Activated naive CD4-positive, alpha-beta T cell (primary cell): Measurements from ENCODE around the gene ABRACL.
"Not testable (repeated sequence)": the region's sequence is repeated elsewhere in the genome, so short reads cannot be mapped to it uniquely, and the experiment has no call there.

Experiments used
- DNase-seq, 4 experiments: peaks; one replicate each; lab custom pipeline; 2025; lab: John Stamatoyannopoulos, UW

ABRACL gene

DNA sequence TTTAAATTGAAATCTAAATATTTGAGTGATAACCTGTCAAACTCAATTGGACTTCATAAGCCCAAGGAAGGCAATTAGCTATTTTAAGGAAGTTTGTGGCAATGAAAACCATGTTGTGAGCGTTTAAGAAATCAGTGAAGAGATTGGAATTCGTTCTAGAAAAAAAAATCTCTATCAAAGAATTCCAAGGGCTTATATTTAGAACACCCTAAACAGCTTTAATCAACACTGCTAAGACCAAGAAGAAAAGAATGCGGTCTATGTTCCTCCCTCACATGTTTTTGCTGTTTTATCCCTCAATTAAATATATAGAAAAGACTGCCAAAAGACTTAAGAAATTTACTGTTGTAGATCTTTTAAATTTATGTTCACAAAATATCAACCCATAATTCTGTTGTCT is 16.6 kb upstream of the ABRACL start:
- DNase-seq: no peak

DNA sequence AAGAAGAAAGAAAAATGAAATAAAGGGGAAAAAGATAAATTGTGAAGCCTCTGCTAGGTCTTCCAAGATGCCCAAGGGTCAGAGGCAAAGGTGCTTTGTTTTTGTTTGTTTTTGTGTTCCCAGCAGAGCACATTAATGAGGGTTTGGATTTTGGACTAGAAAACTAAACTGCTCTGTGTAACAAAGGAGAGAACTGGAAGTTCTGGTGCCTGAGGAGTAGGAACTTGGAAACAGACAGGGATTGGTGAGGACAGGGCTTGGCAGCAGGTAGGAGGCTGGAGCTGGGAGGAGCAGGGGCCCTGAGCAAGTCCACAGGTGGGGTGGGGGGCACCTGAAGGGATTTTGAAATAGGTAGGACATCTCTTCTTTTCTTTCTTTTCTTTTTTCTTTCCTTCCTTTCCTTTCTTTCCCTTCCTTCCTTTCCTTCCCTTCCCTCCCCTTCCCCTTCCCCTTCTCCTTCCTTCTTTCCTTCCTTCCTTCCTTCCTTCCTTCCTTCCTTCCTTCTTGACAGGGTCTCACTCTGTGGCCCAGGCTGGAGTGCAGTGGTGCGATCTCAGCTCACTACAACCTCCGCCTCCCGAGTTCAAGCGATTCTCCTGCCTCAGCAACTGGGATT is 15.3 kb upstream of the ABRACL start:
- DNase-seq: no peak

DNA sequence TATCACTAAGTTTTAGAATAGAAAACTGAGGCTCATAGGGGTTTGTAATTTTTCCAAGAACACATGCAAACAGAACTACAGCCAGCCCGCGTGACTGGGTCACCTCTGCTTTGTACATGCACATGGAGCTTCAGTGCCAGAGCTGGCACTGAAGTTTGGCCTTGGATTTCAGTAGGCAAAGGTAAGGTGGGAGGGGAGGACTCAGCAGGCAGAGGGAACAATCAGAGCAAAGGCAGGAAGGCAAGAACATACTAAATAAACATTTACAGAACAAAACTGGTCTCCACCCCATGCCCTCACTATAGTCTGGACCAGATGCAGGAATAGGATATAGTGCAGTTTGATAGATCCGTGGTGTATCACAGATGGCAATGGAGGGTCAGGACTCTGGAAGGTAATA is 13.6 kb upstream of the ABRACL start:
- DNase-seq: no peak

DNA sequence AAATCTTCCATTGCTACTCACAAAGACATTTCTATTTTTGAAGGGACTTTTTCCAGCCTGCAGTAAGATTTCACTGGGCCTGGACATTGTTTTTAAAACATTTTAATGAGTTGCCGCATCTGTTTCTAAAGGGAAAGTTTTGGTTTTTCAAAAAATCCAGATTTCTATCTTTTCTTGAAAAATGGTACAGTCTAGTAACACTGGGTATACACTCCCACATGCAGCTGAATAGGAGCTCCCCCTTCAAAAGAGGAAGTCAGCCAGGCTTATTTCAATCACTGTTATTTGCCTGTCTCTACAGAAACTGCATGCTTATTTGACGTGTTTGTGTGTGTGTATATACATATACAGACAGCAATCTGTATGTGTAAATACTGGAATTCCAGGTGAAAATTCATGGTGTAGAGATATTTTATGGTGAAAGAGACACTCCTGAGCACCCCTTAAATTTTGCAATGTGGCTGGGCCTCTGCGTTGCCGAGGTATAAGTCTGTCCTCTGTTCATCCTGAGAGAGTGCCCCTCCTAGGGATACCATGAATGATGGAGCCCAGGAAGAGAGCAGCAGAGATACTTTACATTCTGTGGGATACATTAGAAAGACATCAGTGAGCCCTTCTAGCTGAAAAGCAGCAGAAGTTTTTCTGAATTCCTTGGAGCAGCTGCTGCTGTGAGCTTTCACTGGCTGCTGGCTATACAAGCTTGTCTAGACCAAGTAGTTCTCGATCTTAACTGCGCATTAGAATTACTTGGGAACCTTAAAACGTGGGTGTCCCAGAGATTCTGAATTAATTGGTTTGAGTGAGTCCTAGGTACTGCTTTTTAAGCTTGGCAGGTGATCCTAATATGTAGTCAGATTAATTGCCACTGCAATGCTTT is 12.0 kb upstream of the ABRACL start:
- DNase-seq: no peak

DNA sequence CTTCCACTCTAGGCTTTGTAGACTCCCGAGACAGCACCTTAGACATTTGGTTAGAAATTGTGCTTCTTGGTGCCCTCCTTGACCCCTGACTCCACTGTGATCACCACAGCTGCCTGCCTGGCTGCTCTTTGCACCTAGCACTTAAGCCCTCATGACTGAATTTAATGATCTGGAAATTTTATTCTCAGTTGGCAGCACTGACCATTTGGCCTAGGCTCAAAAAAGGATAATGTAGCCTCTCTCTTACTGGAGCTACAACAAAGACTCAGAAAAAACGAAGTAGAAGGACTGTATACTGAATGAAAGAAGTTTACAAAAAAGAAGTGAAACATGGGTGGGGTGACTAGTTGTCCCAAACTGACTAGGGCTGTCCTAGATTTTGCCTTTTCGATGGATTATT is 11.3 kb upstream of the ABRACL start:
- no peak for DNase-seq

DNA sequence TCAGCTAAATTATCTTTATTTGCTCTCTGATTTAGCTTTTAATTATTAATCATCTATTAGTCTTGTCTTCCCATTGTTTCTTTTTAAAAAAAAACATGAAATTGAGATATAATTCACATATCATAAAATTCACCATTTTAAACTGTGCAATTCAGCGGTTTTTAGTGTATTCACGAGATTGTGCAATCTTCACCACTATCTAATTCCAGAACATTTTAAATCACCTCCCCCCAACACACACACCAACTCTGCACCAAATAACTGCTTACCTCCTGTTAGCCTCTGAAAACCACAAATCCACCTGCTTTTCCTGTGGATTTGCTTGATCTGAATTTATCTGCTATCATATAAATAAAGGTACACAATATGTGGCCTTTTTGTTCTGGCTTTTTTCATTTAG is 8.8 kb upstream of the ABRACL start:
- DNase-seq: no peak

DNA sequence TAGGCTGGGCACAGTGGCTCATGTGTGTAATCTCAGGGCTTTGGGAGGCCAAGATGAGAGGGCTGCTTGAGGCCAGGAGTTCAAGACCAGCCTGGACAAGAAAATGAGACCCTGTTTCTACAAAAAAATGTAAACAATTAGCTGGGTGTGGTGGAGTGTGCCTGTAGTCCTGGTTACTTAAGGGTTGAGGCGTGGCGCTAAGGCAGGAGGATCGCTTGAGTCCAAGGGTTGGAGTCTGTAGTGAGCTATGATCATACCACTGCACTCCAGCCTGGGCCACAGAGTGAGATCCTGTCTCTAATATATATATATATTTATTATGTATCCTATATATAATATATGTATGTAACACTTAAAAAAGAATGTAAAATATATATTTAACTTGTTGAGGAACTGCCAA is 7.9 kb upstream of the ABRACL start:
- DNase-seq: no peak

DNA sequence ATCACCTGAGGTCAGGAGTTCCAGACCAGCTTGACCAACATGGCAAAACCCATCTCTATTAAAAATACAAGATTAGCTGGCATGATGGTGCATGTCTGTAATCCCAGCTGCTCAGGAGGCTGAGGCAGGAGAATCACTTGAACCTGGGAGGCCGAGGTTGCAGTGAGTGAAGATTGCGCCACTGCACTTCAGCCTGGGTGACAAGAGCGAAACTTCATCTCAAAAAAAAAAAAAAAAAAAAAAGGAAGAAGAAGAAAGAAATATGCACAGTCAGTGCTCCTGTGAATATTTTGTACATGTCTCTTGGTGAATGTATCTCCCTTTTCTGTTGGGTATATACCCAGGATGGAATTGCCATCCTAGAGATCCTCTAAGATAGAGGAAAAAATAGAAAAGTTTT is 3.1 kb upstream of the ABRACL start:
- DNase-seq: not testable (repeated sequence)

DNA sequence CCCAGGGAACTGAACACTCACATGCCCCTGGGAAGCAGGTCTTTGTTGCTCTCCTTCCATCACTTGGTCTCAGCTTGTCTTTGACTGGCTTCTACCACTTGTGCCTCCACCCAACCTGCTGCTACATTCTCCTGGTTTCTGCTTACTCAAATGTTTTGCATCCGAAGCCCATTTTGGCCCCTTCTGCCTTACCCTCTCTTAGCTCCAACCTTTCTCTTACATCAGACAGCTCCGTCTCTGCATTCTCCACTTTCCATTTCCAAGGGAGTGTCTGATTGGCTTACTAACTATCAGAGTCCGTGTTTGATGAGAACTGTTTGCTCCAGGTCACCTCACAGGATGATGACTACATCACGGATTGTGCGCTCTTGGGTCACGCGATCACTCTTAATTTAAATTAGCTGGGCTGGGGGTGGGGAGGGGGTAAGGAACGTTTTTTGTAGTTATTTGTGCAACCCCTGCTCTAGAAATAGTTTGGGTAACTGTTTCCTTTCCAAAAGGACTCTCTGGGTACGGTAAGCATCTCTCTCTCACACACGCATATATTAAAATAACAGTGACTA is 844 bp upstream of the ABRACL start:
- no peak for DNase-seq

DNA sequence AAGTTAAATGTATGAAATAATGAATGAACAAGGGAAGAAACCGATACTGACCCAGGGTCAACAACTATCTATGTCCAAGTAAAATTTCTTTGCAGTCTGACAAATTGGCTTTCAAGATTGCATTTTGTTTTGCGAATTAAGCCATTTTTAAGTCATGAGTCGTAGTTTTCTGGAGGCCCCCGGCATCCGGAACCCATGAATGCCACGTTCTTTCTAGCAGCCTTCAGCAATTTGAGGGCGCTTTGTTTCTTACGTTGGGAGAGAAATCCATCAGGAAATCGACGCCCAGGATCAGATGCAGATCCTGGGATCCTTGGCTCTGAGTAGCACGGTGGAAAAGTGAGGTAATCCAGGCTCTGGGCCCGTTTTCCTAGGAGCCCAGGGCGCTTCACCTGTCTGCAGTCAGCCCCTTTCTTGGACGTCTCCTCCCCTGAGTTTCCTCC is 309 bp upstream of the ABRACL start:
- no peak for DNase-seq

DNA sequence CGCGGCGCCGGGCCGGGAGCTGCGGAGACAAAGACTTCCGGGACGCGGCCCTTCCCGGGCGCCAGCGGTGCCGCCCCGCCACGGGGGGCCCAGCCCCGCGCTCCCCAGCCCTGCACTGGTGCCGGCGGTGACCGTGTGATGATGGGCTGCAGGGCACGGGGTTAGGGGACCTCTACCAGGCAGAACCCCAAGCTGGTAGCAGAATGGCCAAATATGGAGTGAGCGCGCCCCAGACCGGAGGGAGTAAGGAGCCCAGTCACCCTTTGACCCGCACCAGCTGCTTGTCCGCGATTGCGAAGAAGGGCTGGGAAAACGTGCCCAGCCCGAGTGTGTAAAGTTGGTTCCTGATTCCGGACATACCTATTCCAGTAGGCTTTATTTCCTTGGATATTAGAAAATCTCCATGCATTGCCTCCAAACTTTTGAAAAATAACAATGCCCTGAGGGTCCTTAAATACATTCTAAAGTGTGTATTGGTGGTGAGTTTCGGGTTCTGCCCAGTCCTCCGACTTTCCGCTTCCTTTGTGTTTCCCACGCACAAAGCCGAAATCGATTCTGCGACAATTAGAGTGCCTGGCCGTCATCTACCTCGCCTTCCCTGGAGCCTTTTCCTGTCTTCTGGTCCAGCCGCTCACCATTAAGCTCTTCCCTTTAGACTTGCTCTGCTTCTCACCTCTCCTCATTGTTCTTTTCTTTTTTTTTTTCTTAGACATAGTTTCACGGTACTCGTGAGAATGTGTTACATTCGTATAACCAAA is 1.1 kb downstream of the ABRACL start:
- no peak for DNase-seq

DNA sequence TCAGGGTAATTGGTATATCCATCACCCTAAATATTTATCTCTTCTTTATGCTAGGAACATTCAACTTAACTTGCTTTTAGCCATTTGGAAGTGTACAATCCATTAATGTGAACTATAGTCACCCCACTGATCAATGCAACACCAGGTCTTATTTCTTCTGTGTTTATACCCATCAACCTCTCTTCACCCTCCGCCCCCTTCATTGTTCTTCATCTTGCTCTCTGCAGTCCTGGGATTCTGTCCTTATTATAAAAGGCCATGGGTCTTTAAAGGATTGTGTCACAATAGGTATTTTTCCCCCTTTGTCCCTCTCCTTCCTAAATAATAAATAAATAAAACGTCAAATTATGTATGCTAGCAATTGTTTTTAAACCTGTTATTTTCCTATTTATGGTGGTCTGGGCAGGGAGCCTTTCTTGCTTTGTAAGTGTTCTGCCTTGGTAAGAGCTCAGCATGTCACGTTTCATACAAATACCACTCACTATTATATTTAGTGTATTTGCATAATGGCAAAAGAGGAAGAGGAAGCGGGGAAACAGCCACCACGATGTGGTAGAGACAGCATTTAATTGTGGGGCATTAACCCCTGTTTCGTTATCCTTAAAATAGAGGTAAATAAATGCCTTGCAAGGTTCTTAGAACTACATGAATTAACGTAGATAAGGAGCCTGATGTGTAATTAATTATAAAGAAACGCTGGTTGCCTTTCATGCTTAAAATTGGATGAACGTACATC is 1.9 kb downstream of the ABRACL start:
- DNase-seq: no peak

DNA sequence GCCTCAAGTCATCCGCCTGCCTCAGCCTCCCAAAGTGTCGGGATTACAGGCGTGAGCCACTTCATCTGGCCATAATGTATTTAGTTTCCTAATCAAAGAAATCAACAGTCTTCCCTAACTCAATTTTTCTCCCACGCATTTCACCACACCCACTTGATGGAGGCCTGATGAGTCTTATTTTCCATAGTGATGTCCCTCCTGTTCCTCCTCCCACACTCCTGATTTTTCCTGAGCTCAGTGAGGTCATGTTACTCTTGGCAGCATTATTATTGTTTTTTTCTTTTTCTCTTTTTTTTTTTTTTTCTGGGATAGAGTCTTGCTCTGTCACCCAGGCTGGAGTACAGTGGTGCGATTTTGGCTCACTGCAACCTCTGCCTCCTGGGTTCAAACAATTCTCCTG is 8.9 kb downstream of the ABRACL start:
- no peak for DNase-seq

DNA sequence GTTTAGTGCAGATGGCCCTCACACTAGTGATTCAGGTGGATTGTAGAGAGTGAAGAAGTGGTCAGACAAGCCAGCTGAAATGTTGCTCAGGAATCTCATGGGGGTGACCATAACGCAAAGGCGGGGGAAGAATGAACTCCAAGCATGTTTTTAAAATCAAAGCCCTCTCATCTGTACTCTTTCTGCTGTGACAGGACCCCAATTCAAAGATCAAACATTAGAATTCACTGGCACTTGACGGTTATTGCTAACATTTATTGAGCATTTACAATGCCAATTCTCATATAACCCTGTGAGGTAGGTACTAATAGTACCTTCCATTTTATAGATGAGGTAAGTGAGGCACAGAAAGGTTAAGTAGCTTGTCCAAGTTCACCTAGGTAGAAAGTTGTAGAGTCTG is 15.7 kb downstream of the ABRACL start:
- DNase-seq: no peak

DNA sequence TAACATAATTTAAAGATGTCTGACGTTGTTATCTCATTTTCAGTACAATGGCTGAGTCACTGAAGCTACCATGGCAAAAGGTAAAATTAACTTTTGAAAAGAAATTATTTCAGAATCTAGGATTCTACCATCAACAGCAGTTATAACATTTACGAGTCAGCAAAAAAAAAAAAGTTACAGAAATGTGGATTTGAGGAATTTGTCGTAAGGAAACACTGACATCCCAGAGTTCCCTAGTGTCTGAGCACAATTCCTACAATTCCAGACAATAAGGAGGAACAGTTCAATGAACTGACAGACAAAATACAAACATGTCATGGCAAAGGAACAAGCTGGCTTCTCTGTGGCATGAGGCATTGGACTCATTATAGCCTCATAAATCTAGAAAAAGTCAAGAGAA is 19.1 kb downstream of the ABRACL start:
- no peak for DNase-seq

DNA sequence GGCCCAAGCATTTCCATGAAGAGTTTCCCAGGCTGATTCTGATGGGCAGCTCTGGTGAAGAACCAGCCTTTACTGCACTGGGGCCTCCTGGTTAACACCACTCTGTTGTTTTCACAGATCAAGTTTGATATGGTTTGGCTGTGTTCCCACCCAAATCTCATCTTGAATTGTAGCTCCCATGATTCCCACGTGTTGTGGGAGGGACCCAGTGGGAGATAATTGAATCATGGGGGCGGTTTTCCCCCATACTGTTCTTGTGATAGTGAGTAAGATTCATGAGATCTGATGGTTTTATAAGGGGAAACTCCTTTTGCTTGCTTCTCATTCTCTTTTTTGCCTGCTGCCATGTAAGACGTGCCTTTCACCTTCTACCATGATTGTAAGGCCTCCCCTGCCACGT is 20.4 kb downstream of the ABRACL start:
- not testable (repeated sequence) for DNase-seq

DNA sequence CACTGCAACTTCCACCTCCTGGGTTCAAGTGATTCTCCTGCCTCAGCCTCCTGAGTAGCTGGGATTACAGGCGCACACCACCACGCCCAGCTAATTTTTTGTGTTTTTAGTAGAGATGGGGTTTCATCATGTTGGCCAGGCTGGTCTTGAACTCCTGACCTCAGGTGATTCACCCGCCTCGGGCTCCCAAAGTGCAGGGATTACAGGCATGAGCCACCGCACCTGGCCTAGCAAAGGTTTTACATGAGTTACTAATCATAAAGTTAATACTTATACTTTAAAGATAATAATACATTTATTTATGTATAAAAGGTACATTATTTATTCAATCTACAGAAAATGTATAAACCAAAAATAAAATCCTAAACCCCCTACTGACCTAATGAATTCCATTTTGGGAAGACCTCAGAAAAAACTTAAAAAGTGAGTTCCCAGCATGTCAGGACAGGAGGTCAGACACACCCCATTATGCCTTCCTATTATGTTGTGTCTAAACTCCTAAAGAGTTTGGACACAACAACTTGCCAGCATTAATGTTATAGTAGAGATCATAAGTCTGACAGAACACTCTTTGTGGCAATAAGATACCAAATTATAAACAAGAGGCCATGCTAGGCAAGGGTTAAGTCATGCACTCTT is 21.7 kb downstream of the ABRACL start:
- not testable (repeated sequence) for DNase-seq

DNA sequence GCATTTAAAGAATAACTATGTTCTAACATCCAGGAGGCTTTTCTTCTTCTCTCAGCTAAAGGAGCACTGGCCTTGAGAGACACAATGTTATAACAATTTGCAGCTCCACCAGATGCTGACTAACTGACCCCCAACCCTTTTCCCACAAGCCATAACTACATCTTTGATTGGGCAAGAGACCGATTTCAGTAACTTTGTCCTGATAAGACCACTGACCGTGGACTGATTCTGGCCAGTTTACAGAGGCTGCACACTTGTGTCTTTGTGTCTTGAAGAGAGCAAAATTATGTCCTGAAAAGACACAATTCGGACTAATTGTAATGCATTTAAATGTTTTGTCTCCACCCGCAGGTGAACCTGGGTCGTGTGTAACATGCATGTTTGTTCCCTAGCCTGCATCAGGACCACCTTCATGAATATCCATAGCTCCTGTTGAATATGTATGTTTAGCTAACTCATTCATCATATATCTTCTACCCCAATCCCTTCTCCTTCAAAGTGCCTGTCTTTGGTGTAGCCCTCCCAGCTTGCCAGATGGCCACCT is 22.3 kb downstream of the ABRACL start:
- DNase-seq: no peak

DNA sequence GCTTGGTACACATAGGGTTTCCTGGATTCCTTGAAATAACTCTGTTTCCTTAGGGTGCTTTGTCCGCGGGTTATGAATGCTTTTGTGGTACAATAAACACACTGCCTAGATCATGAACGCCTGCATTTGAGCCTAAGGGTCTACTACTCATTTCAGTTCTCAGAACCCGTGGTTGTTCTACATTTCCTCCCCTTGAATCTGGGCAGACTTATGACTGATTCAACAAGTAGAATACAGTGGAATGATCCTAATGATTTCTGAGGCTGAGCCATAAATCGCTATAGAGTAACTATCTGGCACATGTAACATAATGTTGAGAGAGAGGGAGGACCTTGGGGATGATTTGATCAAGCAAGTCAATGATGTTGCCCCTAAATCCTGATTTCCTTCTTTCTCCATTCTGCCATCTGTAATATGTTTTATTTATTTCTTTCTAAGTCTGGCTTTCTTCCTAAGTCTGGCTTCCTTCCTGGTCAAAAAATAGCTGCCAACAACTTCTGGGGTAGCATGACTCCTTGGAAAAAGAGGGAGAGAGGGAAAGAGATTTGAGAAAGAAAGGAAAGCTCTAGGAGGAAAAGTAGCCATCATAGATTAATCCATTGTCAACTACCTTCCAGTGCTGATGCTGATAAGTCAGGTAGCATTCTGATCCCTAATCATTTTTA is 23.0 kb downstream of the ABRACL start:
- no peak for DNase-seq

DNA sequence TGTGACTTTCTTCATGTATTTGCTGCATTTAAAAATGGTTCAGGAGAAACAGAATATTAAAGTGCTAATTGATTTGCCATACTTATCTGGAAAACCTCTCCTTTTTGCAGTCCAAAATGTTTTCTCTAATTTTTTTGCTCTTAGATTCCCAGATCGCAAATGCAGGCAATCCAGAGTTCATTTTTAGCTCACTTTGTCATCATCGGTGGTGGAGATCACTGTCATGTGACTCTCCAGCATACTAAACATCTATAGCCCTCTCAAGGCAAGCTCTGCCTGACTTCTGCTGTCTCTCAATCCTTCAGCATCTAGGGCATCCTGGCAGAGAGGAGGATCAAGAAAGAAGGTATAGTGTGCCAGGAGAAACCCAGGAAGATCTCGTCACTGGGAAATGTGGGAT is 24.8 kb downstream of the ABRACL start:
- DNase-seq: no peak

DNA sequence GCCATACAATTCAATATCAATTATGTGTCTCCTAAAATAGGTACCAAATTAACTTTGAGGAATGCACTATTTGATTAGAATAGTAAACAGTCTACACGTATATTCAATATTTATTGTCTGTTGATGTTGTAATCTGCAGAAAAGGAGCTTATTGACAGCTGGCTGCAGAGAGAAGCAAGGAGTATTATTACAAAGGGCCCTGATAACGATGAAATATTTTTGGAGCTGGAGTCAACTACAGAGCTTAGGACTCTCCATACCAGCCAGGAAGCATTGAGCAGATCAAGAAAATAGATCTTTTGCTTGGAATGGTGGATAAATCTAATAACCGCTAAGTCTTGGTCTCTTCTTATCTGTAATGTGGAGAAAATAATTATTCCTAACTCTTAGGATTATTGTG is 25.5 kb downstream of the ABRACL start:
- DNase-seq: no peak
